NCI-H1105 treated with DMSO at 0.1 percent for 48 hours (cell line): Measurements from ENCODE around the gene C20orf204.

Experiments used
- DNase-seq: peaks from one replicate; lab custom pipeline; 2025; lab: John Stamatoyannopoulos, UW

The C20orf204 gene

GRCh38 chr20:64027981-64028685, 7.8 kb upstream of the C20orf204 start:
- no peak for DNase-seq

GRCh38 chr20:64029293-64030117, 6.5 kb upstream of the C20orf204 start:
- DNase-seq: no peak

- no peak for DNase-seq
Measured at GRCh38 chr20:64030371-64031134, 5.4 kb upstream of the C20orf204 start.

- DNase-seq: no peak
Measured at GRCh38 chr20:64031822-64032314, 4.1 kb upstream of the C20orf204 start.

- DNase-seq: no peak
Measured at GRCh38 chr20:64032706-64033624, 3.0 kb upstream of the C20orf204 start.

DNA sequence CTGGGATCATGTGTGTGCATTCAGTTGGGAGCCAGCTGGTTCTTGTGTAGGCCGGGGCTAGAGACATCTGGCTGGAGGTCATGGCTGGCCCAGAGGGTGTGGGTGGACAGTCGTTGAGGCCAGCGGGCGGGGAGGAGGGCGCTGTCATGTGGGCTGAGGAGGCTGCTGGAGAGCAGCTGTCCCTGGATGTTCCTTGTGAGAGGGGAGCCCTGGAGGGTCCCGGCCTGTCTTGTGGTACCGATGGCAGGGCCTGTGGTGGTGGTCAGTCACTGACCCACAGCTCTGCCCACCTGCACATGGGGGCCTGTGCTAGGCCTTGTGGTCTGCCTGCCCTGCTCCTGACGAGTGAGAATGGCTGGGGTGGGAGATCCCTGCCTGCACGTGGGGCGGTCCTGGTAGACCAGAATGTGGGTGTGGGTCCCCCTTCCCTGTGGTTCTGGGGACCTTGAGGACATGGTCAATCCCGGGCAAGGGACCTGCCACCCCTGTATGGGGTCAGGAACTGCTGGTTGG, 1.9 kb upstream of the C20orf204 start:
- no peak for DNase-seq

DNA sequence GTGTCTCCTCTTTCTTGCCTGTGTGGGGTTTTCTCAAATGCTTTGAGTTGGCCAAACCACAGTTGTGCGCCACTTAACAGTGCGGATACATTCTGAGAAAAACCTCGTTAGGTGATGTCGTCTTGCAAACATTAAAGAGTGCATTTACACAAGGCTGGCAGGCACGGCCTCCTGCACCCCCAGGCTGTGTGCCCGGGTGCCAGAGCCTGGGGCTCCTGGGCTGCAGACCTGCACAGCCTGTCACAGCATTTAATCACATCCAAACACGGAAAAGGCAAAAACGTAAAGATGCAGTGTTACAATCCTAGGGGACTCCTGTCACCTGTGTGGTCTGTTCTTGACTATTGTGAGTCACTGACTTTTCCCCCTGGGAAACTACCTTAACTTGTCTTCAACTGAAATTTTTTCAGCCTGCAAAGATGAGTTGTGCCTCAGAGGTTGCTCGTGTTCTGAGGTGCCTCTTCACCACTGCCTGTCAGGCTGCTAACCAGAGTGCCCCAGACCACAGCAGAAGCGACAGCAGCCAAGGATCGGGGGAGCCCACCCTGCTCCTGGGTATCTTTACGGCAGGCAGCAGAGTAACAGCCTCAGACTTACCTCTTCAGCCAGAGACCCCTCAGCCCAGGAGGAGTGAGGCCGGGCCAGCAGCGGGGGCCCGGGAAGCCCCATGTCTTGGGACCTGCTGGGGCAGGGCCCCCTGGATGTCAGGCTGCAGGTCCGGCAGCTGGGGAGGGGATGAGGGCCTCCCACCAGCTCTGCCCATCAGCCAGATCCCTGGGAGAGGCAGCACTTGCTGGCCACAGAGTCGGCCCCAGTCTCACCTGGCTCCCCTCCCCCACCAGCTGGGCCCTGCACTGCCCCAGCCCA, 683 bp upstream of the C20orf204 start:
- DNase-seq: no peak

GRCh38 chr20:64036346-64037198, 590 bp downstream of the C20orf204 start:
- no peak for DNase-seq

- no peak for DNase-seq
Measured at GRCh38 chr20:64037199-64037497, 1.2 kb downstream of the C20orf204 start.

GRCh38 chr20:64037498-64038213, 1.7 kb downstream of the C20orf204 start:
- DNase-seq: peak; percentile 42

DNA sequence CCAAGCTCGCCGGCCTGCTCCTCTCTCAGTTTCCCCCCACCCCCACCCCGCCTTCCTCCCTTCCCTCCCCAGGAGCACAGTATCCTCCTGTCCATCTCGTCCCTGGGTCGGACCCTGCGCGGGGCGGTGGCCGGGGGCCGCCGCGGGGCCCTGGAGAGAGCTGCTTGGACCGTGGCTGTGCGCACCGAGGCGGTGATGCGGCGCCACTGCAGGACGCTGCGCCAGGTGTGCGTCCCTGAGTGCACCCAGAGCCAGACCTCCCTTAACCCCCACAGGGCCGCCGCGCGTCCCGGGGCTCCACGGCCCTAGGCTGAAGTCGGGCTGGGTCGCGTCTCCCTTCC, 2.2 kb downstream of the C20orf204 start:
- DNase-seq: peak; percentile 50

DNA sequence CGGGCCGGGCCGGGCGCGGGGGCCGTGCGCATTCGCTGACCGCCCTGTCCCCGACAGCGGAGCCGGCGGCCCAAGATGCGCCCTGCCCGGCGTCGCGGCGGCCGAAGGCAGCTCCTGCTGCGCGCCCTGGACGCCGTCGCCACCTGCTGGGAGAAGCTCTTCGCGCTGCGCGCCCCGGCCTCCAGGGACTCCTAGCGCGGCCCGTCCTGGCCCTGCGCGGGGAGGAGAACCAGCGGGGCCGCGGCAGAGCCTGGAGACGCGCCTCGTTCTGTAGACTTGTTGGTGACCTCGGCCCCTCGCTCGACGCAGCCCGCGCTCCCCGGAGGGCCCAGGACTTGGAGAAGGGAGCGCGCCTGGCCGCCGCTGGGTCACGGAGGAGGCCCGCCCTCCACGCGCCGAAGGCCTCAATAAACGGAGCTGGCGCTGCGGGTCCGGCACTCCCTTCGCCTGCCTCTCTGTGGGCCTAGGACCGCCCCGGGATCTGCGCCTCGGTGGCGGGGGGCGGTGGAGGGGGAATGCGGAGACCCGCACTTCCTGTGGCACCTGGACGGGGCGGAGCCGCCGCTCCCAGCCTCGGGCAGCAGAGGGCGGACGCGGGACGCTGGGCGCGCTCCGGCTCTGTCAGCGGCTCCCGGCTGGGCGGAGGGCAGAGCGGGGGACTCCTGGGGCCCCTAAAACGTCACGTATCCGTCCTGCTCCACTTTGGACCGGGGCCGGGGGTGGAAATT, 2.7 kb downstream of the C20orf204 start:
- peak; percentile 60 for DNase-seq

DNA sequence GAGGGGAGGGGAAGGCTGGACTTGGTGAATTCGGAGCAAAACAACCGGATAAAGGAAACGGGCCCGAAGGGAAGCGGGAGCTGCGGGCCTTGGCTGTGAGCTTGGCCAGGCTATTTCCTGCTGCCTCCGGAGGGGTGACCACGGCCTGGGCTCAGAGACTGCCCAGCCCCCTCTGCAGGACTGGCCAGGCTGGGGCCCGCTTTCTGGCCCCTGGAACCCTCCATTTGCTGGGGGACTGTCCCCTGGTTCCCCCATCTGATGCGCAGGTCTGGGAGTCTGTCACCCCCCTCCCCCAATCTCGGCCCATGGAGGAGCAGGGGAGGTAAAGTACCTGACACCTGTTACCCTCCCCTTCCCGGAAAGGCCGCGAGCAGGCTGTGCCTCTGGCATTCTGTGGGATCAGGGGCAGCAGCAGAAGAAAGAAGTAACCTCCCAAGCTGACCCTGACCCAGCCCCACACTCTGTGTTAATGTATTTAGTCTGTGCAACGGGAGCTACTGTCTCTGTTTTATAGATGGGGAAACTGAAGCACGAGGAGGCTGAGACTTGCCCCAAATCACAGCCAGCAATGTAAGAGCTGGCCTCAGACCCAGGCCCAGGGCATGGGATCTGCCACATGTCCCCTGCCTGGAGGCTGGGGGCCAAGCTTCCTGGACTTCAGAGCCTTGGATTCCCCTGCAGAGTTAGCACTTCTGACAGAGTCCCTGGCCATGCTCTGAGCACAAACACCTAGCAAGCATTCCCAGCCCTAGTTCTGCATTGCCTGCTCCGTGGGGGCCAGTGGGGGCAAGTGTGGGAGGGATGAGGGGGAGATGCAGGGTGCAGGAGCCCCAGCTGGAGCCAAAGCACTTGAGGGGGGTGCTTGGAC, 3.5 kb downstream of the C20orf204 start:
- no peak for DNase-seq

DNA sequence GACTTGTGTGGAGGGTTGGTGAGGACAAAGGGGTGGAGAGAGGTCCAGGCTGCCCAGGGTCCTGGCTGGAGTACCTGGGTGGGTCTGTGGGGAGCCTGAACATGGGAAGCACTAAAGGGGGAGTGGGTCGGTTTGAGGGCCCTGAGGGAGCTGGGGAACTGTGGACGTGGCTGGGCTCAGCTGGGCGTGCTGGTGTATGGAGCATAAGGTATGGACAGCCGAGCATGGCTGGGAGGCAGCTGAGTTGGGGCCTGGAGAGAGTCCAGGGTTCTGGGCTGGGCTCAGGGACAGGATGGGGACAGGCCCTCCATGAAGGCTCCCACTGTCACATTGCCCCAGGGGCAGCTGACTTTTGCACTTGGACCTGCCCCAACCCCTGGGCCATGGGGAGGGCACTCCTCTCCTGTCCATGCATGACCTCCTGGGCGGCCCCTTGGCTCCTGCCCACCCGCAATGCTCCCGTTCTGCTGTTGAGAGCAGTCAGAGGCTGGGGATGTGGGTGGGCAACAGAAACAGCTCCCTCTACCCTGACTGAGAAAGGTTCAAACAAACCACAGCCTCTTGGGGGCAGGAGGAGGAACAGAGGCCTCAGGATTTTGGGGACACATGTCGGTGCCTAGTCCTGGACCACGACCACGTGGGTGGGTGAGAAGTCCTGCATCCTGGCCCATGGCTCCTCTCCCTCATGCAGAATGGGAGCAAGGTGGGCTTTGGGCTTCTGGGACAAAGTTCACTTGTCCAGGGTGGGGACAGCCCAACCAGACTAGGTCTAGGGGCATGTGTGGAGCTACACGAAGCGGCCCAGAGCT, 4.5 kb downstream of the C20orf204 start:
- no peak for DNase-seq

GRCh38 chr20:64041040-64041780, 5.2 kb downstream of the C20orf204 start:
- DNase-seq: no peak

- DNase-seq: no peak
Measured at GRCh38 chr20:64041781-64042053, 5.7 kb downstream of the C20orf204 start.
